Measurements from ENCODE around the gene SYTL5. TPM values are rescaled to one million over a fixed set of nuclear protein-coding genes. Genes with fewer than 3 reads are reported as not detected.

SYTL5 gene
- total and polyA plus RNA-seq, 8 donors, result 0.50 to 7.7 (median 4.2) TPM

- ATAC-seq, result no peak
- intact Hi-C loops (cut with DNase I), result no loop called here
- no peak for TF ChIP-seq CTCF (IDR thresholded peaks at IDR 0.05)
Measured at GRCh38 chrX:38111196-38111595, 104.8 kb downstream of the SYTL5 start.

GRCh38 chrX:38112566-38112965 lies 106.2 kb downstream of the SYTL5 start:
- DNase-seq, result no peak
- Histone ChIP-seq H3K27ac (no peak overlapping the region), H3K4me1 (no peaks in the 10 kb centered on the region), H3K9me3 (no peaks in the 10 kb centered on the region), H3K36me3 (no peaks in the 10 kb centered on the region), H3K27me3 (no peaks in the 10 kb centered on the region), H3K4me3 (no peak overlapping the region)
- peak; percentile 37 for ATAC-seq
- TF ChIP-seq CTCF (IDR thresholded peaks at IDR 0.05), result no peak
- intact Hi-C loops (cut with DNase I), result no loop called here

More at GRCh38 chrX:38111196-38111595, 104.8 kb downstream of the SYTL5 start:
- no peak overlapping the region for H3K27ac ChIP-seq
- H3K4me3 ChIP-seq, result no peak overlapping the region
- H3K9me3 ChIP-seq, result no peaks in the 10 kb centered on the region
- no peaks in the 10 kb centered on the region for H3K27me3 ChIP-seq
- no peaks in the 10 kb centered on the region for H3K36me3 ChIP-seq
- H3K4me1 ChIP-seq, result no peaks in the 10 kb centered on the region
- no peak for DNase-seq

- TF ChIP-seq CTCF (IDR thresholded peaks at IDR 0.05), result no peak
- no peaks in the 10 kb centered on the region for H3K27me3 ChIP-seq
Measured at GRCh38 chrX:38116706-38117105, 110.4 kb downstream of the SYTL5 start.

GRCh38 chrX:38117485-38117884 lies 111.1 kb downstream of the SYTL5 start:
- no peaks in the 10 kb centered on the region for H3K36me3 ChIP-seq
- no peak for TF ChIP-seq CTCF (IDR thresholded peaks at IDR 0.05)
- no peak for ATAC-seq
- H3K4me3 ChIP-seq, result no peak overlapping the region
- H3K4me1 ChIP-seq, result no peaks in the 10 kb centered on the region
- H3K9me3 ChIP-seq, result no peaks in the 10 kb centered on the region
- no peaks in the 10 kb centered on the region for H3K27me3 ChIP-seq
- H3K27ac ChIP-seq, result no peak overlapping the region
- DNase-seq, result no peak
- intact Hi-C loops (cut with DNase I), result no loop called here

More at GRCh38 chrX:38116706-38117105, 110.4 kb downstream of the SYTL5 start:
- no peak for ATAC-seq
- DNase-seq, result no peak
- intact Hi-C loops (cut with DNase I), result no loop called here
- Histone ChIP-seq H3K4me1 (no peaks in the 10 kb centered on the region), H3K36me3 (no peaks in the 10 kb centered on the region), H3K27ac (no peak overlapping the region), H3K9me3 (no peaks in the 10 kb centered on the region), H3K4me3 (no peak overlapping the region)

GRCh38 chrX:38124000-38124399 lies 117.6 kb downstream of the SYTL5 start:
- H3K9me3 ChIP-seq, result no peaks in the 10 kb centered on the region
- ATAC-seq, result no peak
- H3K36me3 ChIP-seq, result no peaks in the 10 kb centered on the region
- no peak overlapping the region for H3K27ac ChIP-seq
- intact Hi-C loops (cut with DNase I), result no loop called here
- H3K4me3 ChIP-seq, result no peak overlapping the region
- no peak for DNase-seq
- no peaks in the 10 kb centered on the region for H3K27me3 ChIP-seq
- TF ChIP-seq CTCF (IDR thresholded peaks at IDR 0.05), result no peak
- no peaks in the 10 kb centered on the region for H3K4me1 ChIP-seq
